ENCODE measurements around the gene SLN.

DNA sequence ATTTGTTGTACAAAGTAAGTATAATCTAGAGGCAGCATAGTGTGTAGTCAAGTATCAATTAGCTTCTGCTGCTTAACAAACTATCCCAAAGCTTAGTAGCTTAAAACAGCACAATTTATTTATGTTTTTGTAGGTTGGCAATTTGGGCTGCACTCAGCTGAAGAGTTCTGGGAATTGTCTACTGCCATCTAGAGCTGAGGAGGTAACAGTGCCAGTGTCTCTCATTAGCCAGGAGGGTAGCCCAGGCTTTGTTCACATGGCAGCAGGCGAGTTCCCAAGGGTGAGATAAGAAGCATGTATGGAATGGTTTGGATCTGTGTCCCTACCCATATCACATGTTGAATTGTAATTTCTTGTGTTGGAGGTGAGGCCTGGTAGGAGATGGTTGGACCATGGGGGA is 45.8 kb upstream of the SLN start:
- TF ChIP-seq, protein P1, sequence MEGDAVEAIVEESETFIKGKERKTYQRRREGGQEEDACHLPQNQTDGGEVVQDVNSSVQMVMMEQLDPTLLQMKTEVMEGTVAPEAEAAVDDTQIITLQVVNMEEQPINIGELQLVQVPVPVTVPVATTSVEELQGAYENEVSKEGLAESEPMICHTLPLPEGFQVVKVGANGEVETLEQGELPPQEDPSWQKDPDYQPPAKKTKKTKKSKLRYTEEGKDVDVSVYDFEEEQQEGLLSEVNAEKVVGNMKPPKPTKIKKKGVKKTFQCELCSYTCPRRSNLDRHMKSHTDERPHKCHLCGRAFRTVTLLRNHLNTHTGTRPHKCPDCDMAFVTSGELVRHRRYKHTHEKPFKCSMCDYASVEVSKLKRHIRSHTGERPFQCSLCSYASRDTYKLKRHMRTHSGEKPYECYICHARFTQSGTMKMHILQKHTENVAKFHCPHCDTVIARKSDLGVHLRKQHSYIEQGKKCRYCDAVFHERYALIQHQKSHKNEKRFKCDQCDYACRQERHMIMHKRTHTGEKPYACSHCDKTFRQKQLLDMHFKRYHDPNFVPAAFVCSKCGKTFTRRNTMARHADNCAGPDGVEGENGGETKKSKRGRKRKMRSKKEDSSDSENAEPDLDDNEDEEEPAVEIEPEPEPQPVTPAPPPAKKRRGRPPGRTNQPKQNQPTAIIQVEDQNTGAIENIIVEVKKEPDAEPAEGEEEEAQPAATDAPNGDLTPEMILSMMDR (IDR thresholded peaks at IDR 0.05) = peak; percentile 36
- no peak for TF ChIP-seq ZFX (IDR thresholded peaks at IDR 0.05; ENCODE audit: borderline replicate concordance)
